GM19468 (cell line): ENCODE measurements around the gene ZDHHC11.
"Not testable (repeated sequence)": the region's sequence is repeated elsewhere in the genome, so short reads cannot be mapped to it uniquely, and the experiment has no call there.

ENCODE experiments used
- ATAC-seq: cut with Tn5 transposase; IDR thresholded peaks from one replicate; pipeline ENCODE4 v1.9.1; 2021; ENCODE audit warnings: mild to moderate bottlenecking, moderate library complexity, moderate number of reproducible peaks; ENCODE audit not compliant: unreplicated experiment; ENCODE audit errors: extremely low read depth

ZDHHC11 gene

GRCh38 chr5:880816-881550, 30.2 kb upstream of the ZDHHC11 start:
- no peak for ATAC-seq

GRCh38 chr5:878677-879076, 27.9 kb upstream of the ZDHHC11 start:
- ATAC-seq = not testable (repeated sequence)

GRCh38 chr5:878125-878524, 27.3 kb upstream of the ZDHHC11 start:
- ATAC-seq = no peak

- no peak for ATAC-seq
Measured at GRCh38 chr5:876398-877365, 25.9 kb upstream of the ZDHHC11 start.

GRCh38 chr5:875931-876330, 25.1 kb upstream of the ZDHHC11 start:
- no peak for ATAC-seq

- ATAC-seq = peak; percentile 46
Measured at GRCh38 chr5:873328-873727, 22.5 kb upstream of the ZDHHC11 start.

GRCh38 chr5:872301-872700, 21.5 kb upstream of the ZDHHC11 start:
- no peak for ATAC-seq

GRCh38 chr5:871596-872298, 21.0 kb upstream of the ZDHHC11 start:
- no peak for ATAC-seq

GRCh38 chr5:870956-871355, 20.2 kb upstream of the ZDHHC11 start:
- no peak for ATAC-seq

GRCh38 chr5:868428-869135, 17.8 kb upstream of the ZDHHC11 start:
- no peak for ATAC-seq

GRCh38 chr5:867300-867870, 16.6 kb upstream of the ZDHHC11 start:
- no peak for ATAC-seq

- no peak for ATAC-seq
Measured at GRCh38 chr5:865771-866170, 15.0 kb upstream of the ZDHHC11 start.

- ATAC-seq = no peak
Measured at GRCh38 chr5:865168-865521, 14.4 kb upstream of the ZDHHC11 start.

- no peak for ATAC-seq
Measured at GRCh38 chr5:864492-865167, 13.8 kb upstream of the ZDHHC11 start.

GRCh38 chr5:863244-863805, 12.5 kb upstream of the ZDHHC11 start:
- ATAC-seq = no peak

GRCh38 chr5:862367-863243, 11.8 kb upstream of the ZDHHC11 start:
- ATAC-seq = no peak

GRCh38 chr5:861442-862366, 10.9 kb upstream of the ZDHHC11 start:
- no peak for ATAC-seq
